Measurements from ENCODE around the gene KIAA2012. TPM values are rescaled to one million over a fixed set of nuclear protein-coding genes. Genes with fewer than 3 reads are reported as not detected.

The KIAA2012 gene
- total RNA-seq, 1 donor from 2014 or later, result not detected

- DNase-seq (ENCODE audit: low spot score, unreplicated experiment), result no peak
- Mint-ChIP-seq H3K27ac (no peak overlapping the region), H3K4me1 (ENCODE audit: low read depth) (peaks cover 19% of the 10 kb centered on the region), H3K4me3 (ENCODE audit: low read depth) (no peak overlapping the region), H3K36me3 (ENCODE audit: insufficient read depth) (no peaks in the 10 kb centered on the region), H3K27me3 (peaks cover 4% of the 10 kb centered on the region), H3K9me3 (ENCODE audit: low read depth) (no peaks in the 10 kb centered on the region)
- TF ChIP-seq CTCF (IDR thresholded peaks at IDR 0.05; ENCODE audit: unreplicated experiment), result no peak
These were observed 21.4 kb upstream of the KIAA2012 start for GRCh38 chr2:202051499-202052161.

- no peak for DNase-seq (ENCODE audit: low spot score, unreplicated experiment)
- Mint-ChIP-seq H3K36me3 (ENCODE audit: insufficient read depth) (no peaks in the 10 kb centered on the region), H3K4me3 (ENCODE audit: low read depth) (no peak overlapping the region), H3K27me3 (peaks cover 4% of the 10 kb centered on the region), H3K9me3 (ENCODE audit: low read depth) (no peaks in the 10 kb centered on the region), H3K4me1 (ENCODE audit: low read depth) (peaks cover 19% of the 10 kb centered on the region), H3K27ac (no peak overlapping the region)
- TF ChIP-seq CTCF (IDR thresholded peaks at IDR 0.05; ENCODE audit: unreplicated experiment), result no peak
These were observed 20.8 kb upstream of the KIAA2012 start for GRCh38 chr2:202052235-202052634.

- Mint-ChIP-seq H3K9me3 (ENCODE audit: low read depth) (no peaks in the 10 kb centered on the region), H3K4me1 (ENCODE audit: low read depth) (peaks cover 15% of the 10 kb centered on the region), H3K27ac (no peak overlapping the region), H3K27me3 (peaks cover 4% of the 10 kb centered on the region), H3K4me3 (ENCODE audit: low read depth) (no peak overlapping the region), H3K36me3 (ENCODE audit: insufficient read depth) (no peaks in the 10 kb centered on the region)
- no peak for DNase-seq (ENCODE audit: low spot score, unreplicated experiment)
- no peak for TF ChIP-seq CTCF (IDR thresholded peaks at IDR 0.05; ENCODE audit: unreplicated experiment)
These were observed 18.4 kb upstream of the KIAA2012 start for GRCh38 chr2:202054679-202055078.

- Mint-ChIP-seq H3K27me3 (peaks cover 4% of the 10 kb centered on the region), H3K4me3 (ENCODE audit: low read depth) (no peak overlapping the region), H3K27ac (no peak overlapping the region), H3K4me1 (ENCODE audit: low read depth) (peaks cover 10% of the 10 kb centered on the region), H3K36me3 (ENCODE audit: insufficient read depth) (no peaks in the 10 kb centered on the region), H3K9me3 (ENCODE audit: low read depth) (no peaks in the 10 kb centered on the region)
- TF ChIP-seq CTCF (IDR thresholded peaks at IDR 0.05; ENCODE audit: unreplicated experiment), result peak; percentile 29
- no peak for DNase-seq (ENCODE audit: low spot score, unreplicated experiment)
These were observed 16.4 kb upstream of the KIAA2012 start for GRCh38 chr2:202056611-202057010.

- no peaks in the 10 kb centered on the region for H3K27me3 Mint-ChIP-seq
- no peak for DNase-seq (ENCODE audit: low spot score, unreplicated experiment)
- TF ChIP-seq CTCF (IDR thresholded peaks at IDR 0.05; ENCODE audit: unreplicated experiment), result peak; percentile 47
- no peak overlapping the region for H3K27ac Mint-ChIP-seq
- H3K4me1 Mint-ChIP-seq (ENCODE audit: low read depth), result peaks cover 8% of the 10 kb centered on the region
- H3K9me3 Mint-ChIP-seq (ENCODE audit: low read depth), result no peaks in the 10 kb centered on the region
- H3K36me3 Mint-ChIP-seq (ENCODE audit: insufficient read depth), result no peaks in the 10 kb centered on the region
- no peak overlapping the region for H3K4me3 Mint-ChIP-seq (ENCODE audit: low read depth)
These were observed 12.8 kb upstream of the KIAA2012 start for GRCh38 chr2:202060218-202060617.
